ENCODE data around the gene MORC2. TPM values are rescaled to one million over a fixed set of nuclear protein-coding genes. Genes with fewer than 3 reads are reported as not detected.
A peak's percentile ranks its signal among the peaks of the same experiment; 100 is the strongest.

Gene MORC2
- total RNA-seq, 4 donors from 2014 or later: 20.2 to 31.2 (median 27.7) TPM

DNA sequence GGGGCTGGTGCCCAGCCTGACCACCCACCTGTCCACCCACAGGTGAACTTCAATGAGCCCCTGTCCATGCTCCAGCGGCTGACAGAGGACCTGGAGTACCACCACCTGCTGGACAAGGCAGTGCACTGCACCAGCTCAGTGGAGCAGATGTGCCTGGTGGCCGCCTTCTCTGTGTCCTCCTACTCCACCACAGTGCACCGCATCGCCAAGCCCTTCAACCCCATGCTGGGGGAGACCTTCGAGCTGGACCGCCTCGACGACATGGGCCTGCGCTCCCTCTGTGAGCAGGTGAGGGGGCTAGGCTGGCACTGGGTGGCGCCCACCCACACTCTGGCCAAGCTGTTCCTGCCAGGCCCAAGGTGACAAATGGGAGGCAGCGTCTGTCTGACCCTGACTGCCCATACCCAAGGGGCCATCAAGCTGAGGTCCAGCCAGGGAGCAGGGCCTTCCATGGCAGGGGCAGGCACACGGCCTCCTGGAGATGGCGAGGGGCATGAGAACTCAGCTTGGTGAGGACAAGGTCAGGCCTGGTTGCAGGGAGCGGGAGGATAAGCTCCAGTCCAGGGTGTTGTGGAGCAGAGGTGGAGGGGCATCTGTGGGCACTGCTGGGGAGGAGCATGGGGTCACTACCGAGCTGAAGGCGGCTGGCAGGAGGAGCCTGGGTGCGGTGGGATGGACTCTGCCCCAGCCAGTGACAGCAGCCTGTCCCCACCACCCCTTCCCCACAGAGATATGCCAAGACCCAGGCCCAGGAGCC, 77.7 kb downstream of the MORC2 start:
- H3K4me1 ChIP-seq: no peaks in the 10 kb centered on the region
- ATAC-seq: peak; percentile 56 to 65
- no peak overlapping the region for H3K4me3 ChIP-seq
- no peaks in the 10 kb centered on the region for H3K27me3 ChIP-seq
- H3K36me3 ChIP-seq: peaks cover 0 to 4% of the 10 kb centered on the region in 2 donors
- in situ Hi-C loops (cut with MboI; ENCODE audit: low sequenced_read_pairs in 4 of 4) (no loop called here), intact Hi-C loops (cut with DNase I; ENCODE audit: low total_unique reads) (no loop called here)
- no peak overlapping the region for H3K27ac ChIP-seq
- H3K9me3 ChIP-seq: no peaks in the 10 kb centered on the region
- no peak for DNase-seq
- no peak for TF ChIP-seq POLR2A (IDR thresholded peaks at IDR 0.05)
- TF ChIP-seq, protein P1, sequence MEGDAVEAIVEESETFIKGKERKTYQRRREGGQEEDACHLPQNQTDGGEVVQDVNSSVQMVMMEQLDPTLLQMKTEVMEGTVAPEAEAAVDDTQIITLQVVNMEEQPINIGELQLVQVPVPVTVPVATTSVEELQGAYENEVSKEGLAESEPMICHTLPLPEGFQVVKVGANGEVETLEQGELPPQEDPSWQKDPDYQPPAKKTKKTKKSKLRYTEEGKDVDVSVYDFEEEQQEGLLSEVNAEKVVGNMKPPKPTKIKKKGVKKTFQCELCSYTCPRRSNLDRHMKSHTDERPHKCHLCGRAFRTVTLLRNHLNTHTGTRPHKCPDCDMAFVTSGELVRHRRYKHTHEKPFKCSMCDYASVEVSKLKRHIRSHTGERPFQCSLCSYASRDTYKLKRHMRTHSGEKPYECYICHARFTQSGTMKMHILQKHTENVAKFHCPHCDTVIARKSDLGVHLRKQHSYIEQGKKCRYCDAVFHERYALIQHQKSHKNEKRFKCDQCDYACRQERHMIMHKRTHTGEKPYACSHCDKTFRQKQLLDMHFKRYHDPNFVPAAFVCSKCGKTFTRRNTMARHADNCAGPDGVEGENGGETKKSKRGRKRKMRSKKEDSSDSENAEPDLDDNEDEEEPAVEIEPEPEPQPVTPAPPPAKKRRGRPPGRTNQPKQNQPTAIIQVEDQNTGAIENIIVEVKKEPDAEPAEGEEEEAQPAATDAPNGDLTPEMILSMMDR (IDR thresholded peaks at IDR 0.05 in 4 of 5, conservative IDR thresholded peaks at IDR 0.05 in 1 of 5): peak; percentile 41 to 77 (median 61)

DNA sequence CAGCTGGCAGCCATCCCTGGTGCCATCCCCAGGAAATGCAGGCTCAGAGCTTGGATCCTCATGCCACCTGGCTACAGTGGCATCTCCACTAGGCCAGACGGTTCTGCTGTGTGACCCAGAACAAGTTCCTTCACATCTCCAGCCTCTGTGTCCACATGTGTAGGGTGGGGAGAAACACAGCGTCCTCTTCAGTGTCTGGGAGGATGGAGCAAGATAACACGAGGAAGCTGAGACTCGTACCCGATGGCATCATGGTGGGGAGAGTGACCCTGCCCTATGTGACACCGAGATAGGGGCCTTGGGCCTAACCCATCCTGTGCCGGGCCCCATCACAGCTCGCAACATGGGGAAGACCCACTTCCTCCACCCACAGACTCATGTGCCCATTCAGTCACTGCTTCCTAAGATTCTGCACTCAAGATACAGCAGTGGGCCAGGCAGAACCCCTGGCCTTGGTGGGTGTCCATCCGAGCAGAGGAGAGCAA, 78.5 kb downstream of the MORC2 start:
- no peak overlapping the region for H3K4me3 ChIP-seq
- H3K9me3 ChIP-seq: no peaks in the 10 kb centered on the region
- no peaks in the 10 kb centered on the region for H3K27me3 ChIP-seq
- ATAC-seq (no peak), DNase-seq (no peak)
- H3K27ac ChIP-seq: no peak overlapping the region
- no peak for TF ChIP-seq POLR2A (IDR thresholded peaks at IDR 0.05)
- TF ChIP-seq, protein P1 (IDR thresholded peaks at IDR 0.05 in 4 of 5, conservative IDR thresholded peaks at IDR 0.05 in 1 of 5): no peak
- H3K4me1 ChIP-seq: no peaks in the 10 kb centered on the region
- in situ Hi-C loops (cut with MboI; ENCODE audit: low sequenced_read_pairs in 4 of 4): no loop called here
- intact Hi-C loops (cut with DNase I; ENCODE audit: low total_unique reads): no loop called here
- peaks cover 0 to 4% of the 10 kb centered on the region in 2 donors for H3K36me3 ChIP-seq

DNA sequence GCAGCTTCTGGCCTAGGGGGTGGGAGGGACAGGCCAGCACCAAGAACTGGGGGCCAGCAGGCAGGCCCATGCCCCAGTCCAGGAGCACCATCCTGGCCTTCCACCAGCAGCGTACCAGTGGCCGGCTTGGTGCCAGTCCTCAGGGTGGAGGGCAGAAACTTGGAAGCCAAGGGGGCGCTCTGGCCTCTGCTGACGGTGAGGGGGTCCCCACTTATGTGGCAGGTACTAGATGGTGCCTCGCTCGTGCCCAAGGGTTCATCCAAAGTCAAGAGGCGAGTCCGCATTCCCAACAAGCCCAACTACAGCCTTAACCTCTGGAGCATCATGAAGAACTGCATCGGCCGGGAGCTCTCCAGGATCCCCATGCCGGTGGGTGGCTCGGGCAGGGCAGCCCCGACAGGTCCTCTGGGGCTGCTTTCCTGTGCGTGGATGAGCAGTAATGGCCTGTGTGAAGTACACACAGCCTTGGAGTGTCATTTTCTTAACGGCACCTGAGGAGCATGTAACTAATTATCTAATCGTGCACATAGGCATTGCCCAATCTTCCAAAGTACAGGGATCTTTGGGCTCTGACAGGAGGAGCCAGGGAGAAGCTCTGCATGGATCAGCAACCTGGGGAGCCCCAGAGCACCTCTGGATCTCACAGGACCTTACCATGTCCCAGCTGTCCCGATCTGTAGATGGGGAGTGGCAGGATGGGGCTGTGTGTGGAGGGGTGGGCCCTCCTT, 79.1 kb downstream of the MORC2 start:
- Histone ChIP-seq H3K36me3 (peaks cover 0 to 4% of the 10 kb centered on the region in 2 donors), H3K4me3 (no peak overlapping the region), H3K27ac (no peak overlapping the region), H3K27me3 (no peaks in the 10 kb centered on the region), H3K4me1 (no peaks in the 10 kb centered on the region), H3K9me3 (no peaks in the 10 kb centered on the region)
- TF ChIP-seq, protein P1 (IDR thresholded peaks at IDR 0.05 in 4 of 5, conservative IDR thresholded peaks at IDR 0.05 in 1 of 5): no peak
- no peak for TF ChIP-seq POLR2A (IDR thresholded peaks at IDR 0.05)
- no peak for DNase-seq
- ATAC-seq: no peak
- intact Hi-C loops (cut with DNase I; ENCODE audit: low total_unique reads): no loop called here
- in situ Hi-C loops (cut with MboI; ENCODE audit: low sequenced_read_pairs in 4 of 4): no loop called here

DNA sequence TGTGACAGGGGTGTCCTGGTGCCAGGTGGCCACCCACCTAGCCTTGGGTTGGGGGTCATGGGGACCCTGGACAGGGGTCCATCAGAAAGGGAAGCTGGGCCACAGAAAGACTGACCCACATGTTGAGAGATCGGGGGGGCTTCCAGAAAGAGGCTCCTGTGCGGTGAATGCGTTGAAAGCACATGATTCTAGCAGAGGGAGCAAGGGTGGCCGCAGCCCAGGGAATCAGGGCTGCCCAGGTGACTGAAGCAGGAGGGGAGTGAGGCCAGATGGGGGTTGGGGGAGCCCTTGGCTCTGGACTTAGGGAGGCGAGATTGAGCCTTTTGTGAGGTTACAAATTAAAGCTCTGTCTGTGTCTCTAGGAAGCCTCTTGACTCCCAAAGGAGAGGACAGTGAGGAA, 80.7 kb downstream of the MORC2 start:
- Histone ChIP-seq H3K27ac (no peak overlapping the region), H3K36me3 (peaks cover 0 to 4% of the 10 kb centered on the region in 2 donors), H3K27me3 (no peaks in the 10 kb centered on the region), H3K9me3 (no peaks in the 10 kb centered on the region), H3K4me3 (no peak overlapping the region), H3K4me1 (no peaks in the 10 kb centered on the region)
- DNase-seq (no peak), ATAC-seq (no peak)
- intact Hi-C loops (cut with DNase I; ENCODE audit: low total_unique reads): no loop called here
- TF ChIP-seq, protein P1 (IDR thresholded peaks at IDR 0.05 in 4 of 5, conservative IDR thresholded peaks at IDR 0.05 in 1 of 5): no peak
- TF ChIP-seq POLR2A (IDR thresholded peaks at IDR 0.05): no peak
- in situ Hi-C loops (cut with MboI; ENCODE audit: low sequenced_read_pairs in 4 of 4): no loop called here

All from gastrocnemius medialis (tissue), 4 donors.